DMS153 treated with DMSO at 0.1 percent for 48 hours (cell line): ENCODE measurements around the gene SAMD13.
A peak's percentile ranks its signal among the peaks of the same experiment; 100 is the strongest.

Experiments used
- DNase-seq: peaks from one replicate; lab custom pipeline; 2025; ENCODE audit not compliant: unreplicated experiment; lab: John Stamatoyannopoulos, UW

Gene SAMD13, protein sequence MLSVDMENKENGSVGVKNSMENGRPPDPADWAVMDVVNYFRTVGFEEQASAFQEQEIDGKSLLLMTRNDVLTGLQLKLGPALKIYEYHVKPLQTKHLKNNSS

DNA sequence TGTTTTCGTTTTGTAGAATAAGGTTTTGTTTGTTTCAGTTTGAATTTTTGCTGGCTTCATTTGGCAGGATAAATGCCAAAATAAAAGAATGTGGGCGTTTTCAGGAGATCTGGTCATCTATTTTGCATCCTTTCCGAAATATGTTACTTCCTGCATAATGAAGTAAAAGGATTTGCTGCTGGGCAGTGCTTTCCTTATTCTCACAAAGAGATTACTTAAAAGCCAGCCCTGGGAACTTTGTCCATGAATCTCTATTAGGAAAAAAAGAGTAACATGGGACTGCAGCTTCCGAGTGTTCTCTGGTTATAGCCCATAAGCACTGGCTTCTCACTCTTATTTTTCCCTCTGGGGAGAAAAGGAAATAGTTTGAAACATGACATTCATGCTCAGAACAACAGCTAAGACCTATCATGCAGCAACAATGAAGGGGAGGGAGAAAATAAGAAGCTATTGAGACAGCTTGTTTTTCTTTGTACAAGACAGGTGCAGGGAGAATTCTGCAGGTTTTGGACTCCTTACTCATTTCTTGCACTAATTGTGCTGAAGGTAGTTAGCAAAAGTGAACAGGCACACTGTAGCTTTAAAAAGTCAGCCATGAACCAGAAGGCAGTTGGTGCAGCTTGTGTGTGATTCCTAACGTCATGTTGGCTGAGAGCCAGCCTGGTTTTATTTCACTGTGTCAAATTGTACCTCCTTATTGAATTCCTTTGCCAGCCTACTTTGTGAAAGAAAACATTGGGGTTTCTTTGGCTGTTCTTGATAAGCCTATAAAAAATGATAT lies at the start of gene SAMD13:
Gene SAMD13, plus strand, starts transcription at position 705 of the 781 bp plus-strand sequence. CDS start 1,527 bp downstream, outside the sequence.
- peak; percentile 75 for DNase-seq

DNA sequence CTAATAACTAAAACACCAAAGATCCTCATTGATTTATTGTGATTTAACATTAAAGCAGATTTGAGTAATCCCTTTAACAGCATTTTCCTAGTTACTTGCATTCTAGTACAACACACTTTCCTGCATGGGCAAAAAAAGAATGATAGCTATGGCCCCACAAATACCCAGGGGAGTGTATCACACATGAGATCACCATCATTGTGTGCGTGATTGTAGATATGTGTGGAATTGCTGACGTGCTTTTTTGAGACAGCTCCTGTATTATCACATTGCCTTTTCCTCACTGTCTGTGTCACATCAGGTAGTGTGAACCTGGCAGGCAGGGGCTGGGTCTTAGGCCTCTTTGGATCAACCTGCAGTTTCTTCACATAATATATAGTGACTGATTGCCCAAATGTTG lies 48.5 kb upstream of the SAMD13 start:
- DNase-seq: no peak

DNA sequence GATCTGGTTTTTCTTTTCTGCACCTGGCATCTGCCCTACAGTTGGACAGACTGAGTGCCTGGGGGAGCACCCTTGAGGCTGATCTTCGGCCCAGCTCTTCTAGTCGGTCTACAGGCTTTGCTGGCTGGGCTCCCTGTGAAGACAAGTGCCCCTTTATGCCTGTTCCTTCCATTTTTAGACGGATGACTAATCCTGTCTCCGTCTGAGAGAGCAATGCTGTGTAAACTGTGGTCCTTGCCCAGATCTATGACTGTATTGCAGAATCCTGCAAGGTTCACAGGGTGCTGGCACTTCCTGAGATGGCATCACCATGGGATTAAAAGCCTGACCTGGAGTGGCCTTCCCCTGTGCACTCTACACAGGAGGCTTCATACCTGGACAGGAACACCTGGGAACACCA lies 47.6 kb upstream of the SAMD13 start:
- no peak for DNase-seq

DNA sequence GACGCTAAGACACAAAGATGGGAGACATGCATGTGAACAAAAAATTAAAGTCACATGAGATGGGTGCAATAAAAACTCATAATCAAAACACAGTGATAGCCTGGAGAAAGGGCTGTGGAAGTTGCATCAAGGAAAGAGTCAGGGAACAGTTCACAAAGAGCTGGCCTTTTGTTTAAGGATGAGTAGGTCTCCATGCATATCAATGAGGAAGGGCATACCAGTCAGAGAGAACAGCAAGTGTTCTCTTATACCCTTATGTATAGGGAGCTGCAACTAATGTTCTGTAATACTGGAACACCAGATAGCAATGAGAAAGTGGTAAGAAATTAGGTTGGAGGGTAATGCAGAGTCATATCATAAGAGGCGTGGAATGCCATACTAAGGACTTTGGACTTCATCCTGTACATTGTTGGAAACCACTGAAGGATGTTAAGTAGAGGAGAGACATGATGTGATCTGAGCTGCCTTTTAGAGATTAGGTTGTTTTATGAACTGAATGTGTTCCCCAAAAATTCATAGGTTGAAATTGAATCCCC lies 46.7 kb upstream of the SAMD13 start:
- no peak for DNase-seq

DNA sequence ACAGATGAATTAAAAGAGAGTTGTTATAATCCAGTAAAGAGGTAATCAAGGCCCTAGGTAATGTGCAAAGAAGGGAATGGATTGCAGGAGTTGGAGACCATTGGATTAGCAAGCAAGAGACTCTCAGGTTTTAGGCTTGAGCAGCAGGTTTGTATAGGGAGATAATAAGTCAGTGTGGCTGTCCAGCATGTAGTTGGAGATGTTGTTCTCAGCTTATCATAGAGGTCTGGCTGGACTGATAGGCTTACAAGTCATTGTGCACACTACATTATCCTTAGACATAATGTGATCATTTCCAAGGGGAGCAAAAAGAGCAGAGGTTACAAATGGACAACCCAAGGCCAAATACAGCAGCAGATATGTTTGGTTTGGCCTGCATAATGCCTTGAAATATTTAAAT lies 45.9 kb upstream of the SAMD13 start:
- DNase-seq: no peak

DNA sequence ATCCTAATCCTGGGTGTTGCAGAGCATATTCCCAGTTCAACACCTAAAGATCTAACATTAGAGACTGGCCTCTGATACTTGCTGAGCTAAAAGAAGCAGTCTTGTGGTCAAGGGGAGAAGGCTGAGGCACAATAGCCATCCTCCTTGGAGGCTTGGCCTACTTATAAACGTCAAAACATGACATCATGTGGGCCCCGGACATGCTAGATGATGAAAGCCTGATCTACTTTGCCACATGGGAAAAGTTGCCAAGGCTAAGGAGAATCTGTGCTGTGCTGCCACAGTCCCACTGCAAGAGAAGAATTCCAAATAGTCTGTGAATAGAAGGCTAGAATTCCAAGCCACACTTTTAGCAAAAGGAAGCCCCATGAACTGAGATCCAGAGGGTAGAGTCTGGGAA lies 43.9 kb upstream of the SAMD13 start:
- no peak for DNase-seq

DNA sequence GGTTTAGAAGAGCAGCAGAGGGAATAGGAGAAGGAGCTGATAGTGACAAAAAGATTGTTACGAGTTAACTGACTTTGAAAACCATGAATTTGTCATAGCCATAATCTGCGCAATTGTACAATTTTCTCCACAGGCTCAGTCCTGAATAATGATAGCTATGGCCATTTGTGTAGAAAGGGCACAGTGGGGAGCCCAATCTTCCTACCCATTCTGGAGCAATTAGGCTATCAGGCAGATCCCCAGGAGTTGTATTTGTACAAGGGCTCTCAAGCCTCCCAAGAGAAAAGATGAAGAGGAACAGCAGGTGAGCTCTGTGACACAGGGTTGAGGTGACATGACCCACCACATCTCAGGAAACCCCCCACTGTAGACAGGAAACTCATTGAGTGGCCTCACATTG lies 42.1 kb upstream of the SAMD13 start:
- peak; percentile 54 for DNase-seq

DNA sequence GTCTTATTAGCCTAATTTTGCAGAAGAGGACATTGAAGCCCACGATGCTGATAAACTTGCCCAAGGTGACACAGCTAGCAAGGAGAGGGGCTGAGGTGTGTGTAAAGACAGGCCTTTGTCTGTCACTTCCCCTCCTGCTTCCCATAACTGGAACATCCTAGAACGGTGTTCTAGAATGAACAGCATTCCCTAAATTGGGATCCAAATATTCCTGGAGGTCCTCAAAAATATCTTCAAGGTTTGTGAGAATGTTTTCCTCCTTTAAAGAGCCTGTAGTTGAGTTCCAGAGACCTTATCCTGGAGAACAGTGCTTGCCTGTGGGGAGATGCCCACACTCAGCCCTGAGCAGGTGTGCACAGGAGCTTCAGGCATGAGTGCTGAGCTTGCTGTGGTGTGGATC lies 41.5 kb upstream of the SAMD13 start:
- no peak for DNase-seq

DNA sequence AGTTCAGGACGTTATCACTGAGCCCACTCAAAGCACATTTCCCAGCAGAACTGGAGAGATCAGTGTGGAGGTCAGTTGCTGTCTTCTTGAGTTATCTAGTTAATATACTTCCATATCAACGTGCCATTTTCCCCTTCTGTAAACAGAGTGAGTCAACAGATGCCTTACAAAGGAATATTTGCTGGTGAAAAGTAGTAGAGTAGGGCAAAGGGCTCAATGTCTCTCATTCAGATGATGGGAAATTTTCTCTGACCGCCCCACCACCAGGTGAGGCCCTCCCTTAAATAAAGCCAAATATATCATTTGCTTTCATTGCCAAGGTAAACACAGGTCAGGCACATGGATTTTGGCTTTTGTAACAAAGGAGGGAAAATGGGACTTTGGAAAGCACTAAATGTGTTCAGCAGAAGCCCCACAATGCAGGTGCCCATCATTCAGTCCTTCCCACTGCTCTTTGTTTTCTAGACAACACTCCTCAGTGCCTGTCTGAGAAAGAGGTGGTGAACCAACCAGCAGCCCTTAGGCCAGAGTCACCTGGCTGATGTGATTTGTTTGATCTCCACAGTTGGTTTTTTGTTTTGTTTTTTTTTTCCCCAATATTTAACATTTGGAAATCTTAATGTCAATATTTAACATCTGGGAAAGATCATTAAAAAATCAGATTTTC lies 40.5 kb upstream of the SAMD13 start:
- DNase-seq: peak; percentile 77

DNA sequence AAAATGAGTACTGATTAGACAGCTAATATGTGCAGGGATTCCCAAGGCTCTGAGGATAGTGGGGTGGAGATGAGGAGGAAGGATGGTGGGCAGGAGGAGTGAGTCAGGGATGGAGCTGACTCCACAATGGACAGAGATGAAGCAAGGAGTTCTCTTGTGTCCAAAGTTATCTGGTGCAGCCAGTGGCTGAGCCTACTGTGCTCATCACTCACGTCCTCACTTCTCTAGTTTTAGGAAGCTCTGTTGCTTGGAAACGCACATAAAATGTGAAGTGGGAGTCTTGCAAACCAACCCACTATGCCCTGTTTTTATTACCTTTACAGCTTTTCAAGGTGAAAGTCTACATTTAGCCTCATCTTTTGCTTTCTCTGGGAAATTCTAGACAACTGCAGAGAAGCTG lies 36.5 kb upstream of the SAMD13 start:
- no peak for DNase-seq

DNA sequence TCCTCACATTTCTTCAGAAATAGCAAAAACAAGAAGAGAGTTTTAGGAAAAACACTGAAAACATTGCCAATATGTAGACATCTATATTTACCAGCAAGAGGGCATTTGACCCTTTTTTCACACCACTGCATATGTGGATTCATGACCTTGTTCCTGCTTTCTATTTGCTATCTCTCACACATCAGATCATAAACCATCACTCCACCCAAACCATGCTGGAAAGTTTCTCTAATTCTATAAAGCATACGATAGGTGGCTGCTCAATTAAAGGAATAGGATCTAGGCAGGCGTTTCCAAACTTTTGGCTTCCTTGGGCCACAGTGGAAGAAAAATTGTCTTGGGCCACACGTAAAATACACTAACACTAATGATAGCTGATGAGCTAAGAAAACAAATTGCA lies 35.6 kb upstream of the SAMD13 start:
- no peak for DNase-seq

DNA sequence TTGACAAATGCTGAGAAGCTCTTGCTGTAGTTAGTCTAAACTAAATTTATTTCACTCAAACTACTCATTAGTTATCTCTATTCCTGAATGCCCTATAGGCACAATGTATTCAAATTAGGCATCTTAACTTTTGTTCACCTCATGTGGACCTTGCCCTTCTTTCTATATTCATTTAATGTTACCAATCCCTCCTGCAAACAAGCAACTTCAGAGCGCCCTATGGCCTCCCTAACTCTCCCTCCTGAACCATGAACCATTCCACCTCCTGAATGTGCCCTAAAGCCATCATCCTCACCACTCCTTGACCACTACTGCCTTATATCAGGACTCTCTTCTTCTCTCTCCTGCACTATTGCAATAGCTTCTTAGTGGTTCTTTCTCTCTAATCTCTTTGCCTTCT lies 34.8 kb upstream of the SAMD13 start:
- no peak for DNase-seq

DNA sequence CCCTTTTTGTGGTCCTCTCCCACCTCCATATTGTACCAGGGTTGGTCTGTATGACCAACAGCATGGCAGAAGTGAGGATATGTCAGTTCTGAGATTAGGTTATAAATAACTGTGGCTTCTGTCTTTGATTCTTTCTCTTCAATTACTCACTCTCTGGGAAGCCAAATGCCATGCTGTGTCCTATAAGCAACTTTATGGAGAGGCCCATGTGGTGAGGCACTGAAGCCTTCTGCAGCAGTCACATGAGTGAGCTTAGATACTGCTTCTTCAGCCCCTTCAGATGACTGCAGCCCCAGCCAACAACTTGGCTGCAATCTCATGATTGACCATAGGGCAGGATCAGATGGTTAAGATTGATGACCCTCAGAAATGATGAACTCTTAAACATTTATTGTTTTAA lies 34.0 kb upstream of the SAMD13 start:
- no peak for DNase-seq

DNA sequence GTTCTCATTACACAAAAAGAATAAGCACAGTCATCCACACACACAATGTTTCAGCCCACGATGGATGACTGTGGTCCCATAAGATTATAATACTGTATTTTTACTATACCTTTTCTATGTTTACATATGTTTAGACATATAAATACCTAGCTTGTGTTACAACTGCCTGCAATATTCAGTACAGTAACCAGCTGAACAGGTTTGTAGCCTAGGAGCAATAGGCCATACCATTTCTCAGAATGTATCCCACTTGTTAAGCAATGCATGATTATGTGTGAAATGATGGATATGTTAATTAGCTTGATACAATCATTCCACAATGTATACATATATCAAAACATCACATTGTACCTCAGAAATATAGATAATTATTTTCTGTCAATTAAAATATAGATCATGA lies 33.2 kb upstream of the SAMD13 start:
- DNase-seq: no peak

DNA sequence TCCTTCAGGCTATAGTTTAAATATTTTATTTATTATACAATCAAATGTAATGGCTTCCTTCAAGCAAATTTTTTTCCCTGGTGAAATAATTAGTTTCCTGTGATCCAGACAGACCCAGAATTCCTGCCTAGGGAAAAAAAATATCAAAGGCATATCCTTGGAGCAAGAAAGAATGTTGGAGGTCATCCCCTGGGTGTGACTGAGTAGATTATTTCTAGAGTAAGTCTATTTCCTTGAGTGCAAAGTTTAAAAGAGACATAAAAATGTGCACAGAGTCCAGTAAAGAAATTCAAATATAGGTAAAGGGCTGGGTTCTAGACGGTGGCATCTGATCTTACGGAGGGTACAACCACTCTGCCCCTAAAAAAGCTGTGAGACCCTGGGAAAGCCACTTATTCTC lies 32.2 kb upstream of the SAMD13 start:
- no peak for DNase-seq

DNA sequence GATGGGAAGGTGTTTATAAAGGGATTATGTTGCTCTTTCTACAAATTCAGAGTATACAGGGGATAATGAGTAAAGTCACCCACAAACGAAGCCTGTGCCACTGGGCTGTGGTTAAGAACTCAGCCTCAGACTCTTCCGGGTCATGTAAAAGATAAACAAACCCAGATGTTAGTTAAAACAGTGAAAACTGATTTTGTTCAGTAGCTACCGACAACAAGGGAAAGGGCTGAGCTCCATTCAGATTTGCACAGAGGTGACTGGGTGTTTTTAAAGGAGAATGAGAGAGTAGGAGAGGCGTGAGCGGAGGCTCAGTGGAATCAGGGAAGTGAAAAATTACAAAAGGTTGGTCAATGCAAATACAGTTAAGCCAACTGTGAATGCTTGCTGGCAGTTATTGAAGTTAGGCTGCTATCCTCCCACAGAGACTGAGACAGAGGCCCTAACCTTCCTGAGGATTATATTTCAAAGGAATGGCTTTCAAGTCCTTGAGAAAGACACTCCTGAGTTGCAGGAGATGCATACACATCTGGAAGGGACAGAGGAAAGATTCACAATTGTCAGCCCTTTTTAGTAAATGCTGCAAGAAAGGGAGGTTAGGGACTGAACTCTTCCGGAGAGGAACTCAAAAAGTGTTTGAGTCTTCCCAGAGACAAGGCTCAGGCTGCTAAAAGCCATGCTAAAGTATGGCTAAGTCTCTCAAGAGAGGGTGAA lies 29.9 kb upstream of the SAMD13 start:
- peak; percentile 55 for DNase-seq

DNA sequence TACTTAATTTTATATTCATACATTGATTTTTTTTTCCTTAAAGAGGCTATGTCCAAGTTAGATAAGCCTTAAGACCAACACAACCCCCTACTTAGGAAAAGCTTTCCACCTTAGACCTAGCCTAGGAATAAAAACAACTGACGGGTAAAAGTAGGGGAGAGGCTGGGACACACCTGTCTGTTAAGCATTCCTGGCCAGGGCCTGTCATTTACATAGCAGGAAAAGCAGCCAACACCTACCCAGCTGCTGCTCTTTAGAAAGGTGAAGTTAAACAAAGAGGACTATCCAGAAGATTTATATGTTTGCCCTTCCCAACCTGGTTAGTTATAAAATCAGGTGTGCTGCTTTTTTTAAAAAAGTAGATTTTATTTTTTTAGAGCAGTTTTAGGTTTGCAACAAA lies 29.1 kb upstream of the SAMD13 start:
- DNase-seq: peak; percentile 65

DNA sequence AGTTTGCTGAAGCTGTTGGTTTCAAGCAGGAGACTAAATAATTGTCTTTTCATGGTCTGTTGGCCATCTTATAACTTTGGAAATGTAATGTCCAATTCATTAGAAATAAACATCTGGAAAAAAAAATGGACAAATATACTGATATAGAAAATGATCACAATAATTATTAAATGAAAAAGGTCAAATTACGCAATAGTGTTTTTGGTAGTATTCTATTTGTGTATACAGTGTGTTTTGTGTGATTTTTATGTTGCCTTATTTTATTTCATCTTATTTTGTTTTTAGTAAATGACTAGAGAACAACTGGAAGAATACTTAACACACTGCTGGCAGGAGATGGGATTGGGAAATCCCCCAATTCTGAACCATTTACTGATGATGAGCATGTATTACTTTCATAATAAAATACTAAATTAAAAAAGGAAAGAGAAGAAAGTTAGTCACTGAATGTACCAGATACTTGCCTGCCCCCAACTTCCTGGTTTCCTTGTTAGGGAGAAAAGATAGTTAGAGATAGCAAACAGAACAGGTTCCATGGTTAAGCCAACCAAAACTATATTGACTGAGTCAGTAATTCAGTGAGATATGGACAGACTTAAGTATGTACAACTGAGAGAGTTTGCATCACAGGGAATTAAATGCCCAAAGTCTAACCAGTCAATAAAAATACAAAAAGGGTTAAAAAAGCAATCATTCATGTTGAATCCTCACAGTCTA lies 24.0 kb upstream of the SAMD13 start:
- DNase-seq: no peak

DNA sequence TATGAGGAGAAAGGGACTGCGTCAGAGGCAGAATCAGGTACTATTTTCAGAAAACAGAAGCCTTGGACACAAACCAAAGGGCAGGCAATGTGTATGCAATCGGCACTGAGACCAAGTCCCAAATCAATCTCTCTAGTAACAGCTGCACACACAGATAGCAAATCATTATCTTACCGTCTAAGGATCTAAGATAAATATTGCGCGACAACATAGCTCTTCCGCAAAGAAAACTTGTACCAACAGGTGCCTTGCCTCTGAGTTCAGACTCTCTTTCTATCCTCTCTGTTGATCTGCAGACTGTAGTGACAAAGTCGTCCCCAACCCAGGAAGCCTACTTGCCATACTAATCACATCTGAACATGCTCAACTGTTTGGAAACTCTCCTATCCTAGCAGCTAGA lies 22.6 kb upstream of the SAMD13 start:
- no peak for DNase-seq

DNA sequence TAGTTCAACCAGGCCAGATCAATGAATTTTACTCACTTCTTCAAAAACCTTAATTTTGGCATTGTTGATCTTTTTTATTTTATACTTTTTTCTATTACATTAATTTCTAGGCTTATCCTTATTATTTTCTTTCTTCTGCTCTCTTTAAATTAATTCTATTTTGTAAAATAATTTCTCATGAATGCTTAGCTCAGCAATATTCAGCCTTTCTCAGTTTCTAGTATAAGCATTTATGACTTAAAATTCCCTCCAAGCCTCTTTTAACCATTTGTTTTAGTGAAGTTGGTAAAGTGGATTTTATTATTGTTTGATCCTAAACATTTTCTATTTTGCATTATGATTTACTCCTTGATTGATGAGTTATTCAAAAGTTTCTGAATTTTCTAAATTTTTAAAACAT lies 20.6 kb upstream of the SAMD13 start:
- DNase-seq: no peak

DNA sequence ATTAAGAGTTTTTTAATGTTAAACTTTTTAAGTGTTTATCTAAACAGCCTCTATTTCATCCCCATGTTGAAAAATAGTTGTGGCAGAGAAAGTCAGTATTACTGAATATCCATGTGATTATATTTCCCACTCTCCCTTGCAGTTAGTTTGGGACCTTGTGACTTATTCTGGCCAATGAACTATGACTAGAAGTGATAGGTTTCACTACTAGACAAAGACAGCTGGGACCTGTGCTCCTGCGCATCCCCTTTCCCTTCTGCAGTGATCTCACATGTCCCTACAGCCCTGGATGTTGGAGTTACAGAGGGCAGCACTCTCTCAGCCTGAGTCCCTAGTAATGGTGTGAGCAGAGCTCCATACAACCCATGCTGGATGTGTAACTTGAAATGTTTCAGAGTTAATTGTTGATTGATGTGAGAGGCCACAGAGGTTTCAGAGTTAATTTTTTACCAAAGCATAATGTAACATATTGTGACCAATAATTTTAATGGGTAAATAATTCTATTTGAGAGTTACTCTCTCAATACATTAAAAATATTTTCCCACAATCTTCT lies 18.7 kb upstream of the SAMD13 start:
- no peak for DNase-seq
